Uterus (tissue), 2 donors: ENCODE results near the gene PRDM15.

Experiments used
- POLR2A ChIP-seq, 2 donors: fragments of 450-650 bp; IDR thresholded peaks; one replicate each; pipeline ENCODE4 v1.6.1; 2016; ENCODE audit warnings: antibody characterized with exemption in 2 of 2, mild to moderate bottlenecking in 1 of 2, moderate library complexity in 1 of 2
- TF ChIP-seq, protein P1 (sequence below), 4 experiments: fragments of 200-600 bp in 2 of 4; fragments of 450-650 bp in 2 of 4; sonication (generic) in 2 of 4; IDR thresholded peaks; one replicate each; pipeline ENCODE4 v1.5.1; 2016 to 2019; ENCODE audit warnings: antibody characterized with exemption in 4 of 4, mild to moderate bottlenecking in 2 of 4, moderate library complexity in 1 of 4

- TF ChIP-seq, protein P1, sequence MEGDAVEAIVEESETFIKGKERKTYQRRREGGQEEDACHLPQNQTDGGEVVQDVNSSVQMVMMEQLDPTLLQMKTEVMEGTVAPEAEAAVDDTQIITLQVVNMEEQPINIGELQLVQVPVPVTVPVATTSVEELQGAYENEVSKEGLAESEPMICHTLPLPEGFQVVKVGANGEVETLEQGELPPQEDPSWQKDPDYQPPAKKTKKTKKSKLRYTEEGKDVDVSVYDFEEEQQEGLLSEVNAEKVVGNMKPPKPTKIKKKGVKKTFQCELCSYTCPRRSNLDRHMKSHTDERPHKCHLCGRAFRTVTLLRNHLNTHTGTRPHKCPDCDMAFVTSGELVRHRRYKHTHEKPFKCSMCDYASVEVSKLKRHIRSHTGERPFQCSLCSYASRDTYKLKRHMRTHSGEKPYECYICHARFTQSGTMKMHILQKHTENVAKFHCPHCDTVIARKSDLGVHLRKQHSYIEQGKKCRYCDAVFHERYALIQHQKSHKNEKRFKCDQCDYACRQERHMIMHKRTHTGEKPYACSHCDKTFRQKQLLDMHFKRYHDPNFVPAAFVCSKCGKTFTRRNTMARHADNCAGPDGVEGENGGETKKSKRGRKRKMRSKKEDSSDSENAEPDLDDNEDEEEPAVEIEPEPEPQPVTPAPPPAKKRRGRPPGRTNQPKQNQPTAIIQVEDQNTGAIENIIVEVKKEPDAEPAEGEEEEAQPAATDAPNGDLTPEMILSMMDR (IDR thresholded peaks at IDR 0.05) = no peak
- no peak for TF ChIP-seq POLR2A (IDR thresholded peaks at IDR 0.05)
These were observed 20.5 kb downstream of the PRDM15 start for GRCh38 chr21:41858466-41859296.
